CD4-positive, alpha-beta T cell (primary cell): ENCODE measurements around the gene ZSCAN5A. TPM values are rescaled to one million over a fixed set of nuclear protein-coding genes. Genes with fewer than 3 reads are reported as not detected.

Source experiments
- ATAC-seq: fragments of 200-7000 bp; cut with Tn5 transposase; one replicate; pipeline ENCODE4 v1.10.0; 2022; ENCODE audit warnings: mild to moderate bottlenecking; ENCODE audit not compliant: poor library complexity
- CTCF ChIA-PET: fragments of 350-600 bp; sonication (Branson Sonifier 250); formaldehyde crosslinking; loops from one replicate; lab custom pipeline; 2021; ENCODE audit warnings: antibody characterized with exemption, inconsistent platforms; lab: Charles Lee
- POLR2A ChIA-PET: fragments of 350-600 bp; sonication (Branson Sonifier 250); formaldehyde crosslinking; loops from one replicate; lab custom pipeline; 2021; ENCODE audit warnings: antibody characterized with exemption, inconsistent platforms; lab: Charles Lee
- DNase-seq, 14 experiments: peaks; one replicate each; pipeline ENCODE4 v3.0.0-alpha.2; 2013 to 2020; ENCODE audit warnings: mixed read lengths in 2 of 14
- H3K27ac ChIP-seq, 2 donors: one replicate each; pipeline versions ENCODE4 v1.5.1 to v1.7.0; 2013; ENCODE audit warnings: low read length in 2 of 2, low read depth in 1 of 2, mild to moderate bottlenecking in 1 of 2
- H3K27me3 ChIP-seq, 2 experiments: 1 replicate in 1 of 2; 2 replicates in 1 of 2; pipeline versions ENCODE4 v1.6.1 to v1.7.0; 2013; ENCODE audit warnings: low read length in 2 of 2, control low read depth in 1 of 2, mild to moderate bottlenecking in 1 of 2, moderate library complexity in 1 of 2; ENCODE audit not compliant: insufficient read depth in 2 of 2, control insufficient read depth in 1 of 2
- H3K36me3 ChIP-seq: one replicate; pipeline ENCODE4 v1.6.1; 2013; ENCODE audit warnings: low read length, control low read depth; ENCODE audit not compliant: insufficient read depth
- H3K4me1 ChIP-seq: one replicate; pipeline ENCODE4 v1.6.1; 2013; ENCODE audit warnings: low read length, control low read depth; ENCODE audit not compliant: insufficient read depth
- H3K4me3 ChIP-seq: one replicate; pipeline ENCODE4 v1.5.1; 2013; ENCODE audit warnings: mild to moderate bottlenecking, low read length, moderate library complexity
- H3K9me3 ChIP-seq, 2 experiments: 1 replicate in 1 of 2; 2 replicates in 1 of 2; pipeline versions ENCODE4 v1.6.1 to v1.7.0; 2013; ENCODE audit warnings: low read length in 2 of 2, mild to moderate bottlenecking in 2 of 2, control low read depth in 1 of 2, moderate library complexity in 1 of 2; ENCODE audit not compliant: control insufficient read depth in 1 of 2, insufficient read depth in 1 of 2
- H3K27ac Mint-ChIP-seq: one replicate; pipeline ENCODE4 v1.8.0; 2020; ENCODE audit warnings: mixed read lengths
- H3K27me3 Mint-ChIP-seq: one replicate; pipeline ENCODE4 v1.8.0; 2021; ENCODE audit warnings: mixed read lengths
- H3K36me3 Mint-ChIP-seq: one replicate; pipeline ENCODE4 v1.8.0; 2021; ENCODE audit warnings: low read depth, mixed read lengths
- H3K4me1 Mint-ChIP-seq: one replicate; pipeline ENCODE4 v1.8.0; 2021; ENCODE audit warnings: low read depth, mixed read lengths
- H3K4me3 Mint-ChIP-seq: one replicate; pipeline ENCODE4 v1.8.0; 2020; ENCODE audit warnings: mild to moderate bottlenecking, mixed read lengths
- H3K9me3 Mint-ChIP-seq: one replicate; pipeline ENCODE4 v1.8.0; 2020; ENCODE audit warnings: mixed read lengths
- CTCF ChIP-seq: fragments of 200-600 bp; IDR thresholded peaks from one replicate; pipeline ENCODE4 v1.8.0; 2022; ENCODE audit warnings: antibody characterized with exemption, mild to moderate bottlenecking
- intact Hi-C, 2 experiments: fragments of 100-400 bp; cut with DNase I in 1 of 2; cut with micrococcal nuclease in 1 of 2; formaldehyde crosslinking; loops; one replicate each; pipeline versions ENCODE4 v1.15.1 to v1.9.0; 2023 to 2025; cut with DNase I, micrococcal nuclease
- total RNA-seq, 174 experiments: library from RNA in 2 of 174; stranded (reverse) in 2 of 174; gene quantifications; one replicate each; pipeline ENCODE4 v1.2.3 and lab custom pipeline; 2021 to 2026

Gene ZSCAN5A
- total RNA-seq, 2 experiments from 2014 or later = 3.3 to 4.4 TPM

DNA sequence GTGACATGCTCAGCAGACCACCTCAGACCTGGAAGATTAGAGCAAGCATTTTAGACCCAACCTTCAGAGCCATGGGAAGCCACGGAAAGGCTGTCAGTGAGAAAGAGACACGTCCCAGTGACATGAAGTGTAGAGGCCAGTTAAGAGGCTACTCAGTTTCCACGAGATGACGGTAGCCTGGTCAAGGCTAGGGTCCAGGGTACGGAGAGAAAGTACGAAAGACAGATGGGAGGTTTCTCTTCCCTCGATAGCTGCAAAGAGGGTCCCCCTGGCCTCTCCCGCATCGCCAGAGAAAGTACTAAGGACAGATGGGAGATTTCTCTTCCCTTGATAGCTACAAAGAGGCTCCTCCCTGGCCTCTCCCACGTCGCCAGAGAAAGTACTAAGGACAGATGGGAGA lies 8.6 kb downstream of the ZSCAN5A start:
- DNase-seq (no peak), ATAC-seq (no peak)
- peaks cover 11% of the 10 kb centered on the region for H3K36me3 ChIP-seq
- intact Hi-C loops = no loop called here
- H3K36me3 Mint-ChIP-seq = peaks cover 34% of the 10 kb centered on the region
- H3K27me3 Mint-ChIP-seq = no peaks in the 10 kb centered on the region
- POLR2A ChIA-PET = no interaction called here
- peaks cover 9% of the 10 kb centered on the region for H3K4me1 ChIP-seq
- CTCF ChIA-PET = no interaction called here
- no peaks in the 10 kb centered on the region for H3K9me3 ChIP-seq
- H3K27ac ChIP-seq = no peak overlapping the region
- H3K27ac Mint-ChIP-seq = no peak overlapping the region
- no peaks in the 10 kb centered on the region for H3K27me3 ChIP-seq
- peaks cover 18% of the 10 kb centered on the region for H3K4me1 Mint-ChIP-seq
- no peak for TF ChIP-seq CTCF
- H3K9me3 Mint-ChIP-seq = no peaks in the 10 kb centered on the region
- H3K4me3 Mint-ChIP-seq = no peak overlapping the region
- H3K4me3 ChIP-seq = no peak overlapping the region

DNA sequence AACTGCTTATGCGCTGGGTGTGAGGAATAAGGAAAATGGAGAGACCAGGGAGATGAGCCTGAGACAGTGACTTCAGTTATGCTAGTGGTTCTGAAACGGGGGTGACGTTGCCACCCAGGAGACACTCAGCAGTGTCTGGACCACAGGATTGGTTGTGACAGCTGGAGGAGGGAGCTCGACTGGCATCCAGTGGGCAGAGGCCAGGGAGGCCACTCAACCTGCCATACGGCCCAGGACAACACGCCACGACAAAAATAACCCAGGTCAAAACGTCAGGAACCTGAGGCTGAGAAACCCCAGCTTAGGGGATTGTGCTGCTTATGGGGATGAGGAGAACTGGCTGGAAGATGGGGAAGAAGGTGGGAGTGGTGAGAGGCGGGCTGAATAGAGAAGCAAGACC lies 10.4 kb downstream of the ZSCAN5A start:
- Histone ChIP-seq H3K27ac (no peak overlapping the region), H3K36me3 (peaks cover 13% of the 10 kb centered on the region), H3K9me3 (no peaks in the 10 kb centered on the region), H3K27me3 (no peaks in the 10 kb centered on the region), H3K4me1 (peaks cover 9% of the 10 kb centered on the region), H3K4me3 (no peak overlapping the region)
- POLR2A ChIA-PET = no interaction called here
- CTCF ChIA-PET = no interaction called here
- Mint-ChIP-seq H3K4me1 (peaks cover 23% of the 10 kb centered on the region), H3K27ac (no peak overlapping the region), H3K4me3 (no peak overlapping the region), H3K27me3 (no peaks in the 10 kb centered on the region), H3K9me3 (no peaks in the 10 kb centered on the region), H3K36me3 (peaks cover 33% of the 10 kb centered on the region)
- TF ChIP-seq CTCF = no peak
- ATAC-seq (no peak), DNase-seq (no peak)
- intact Hi-C loops = no loop called here

DNA sequence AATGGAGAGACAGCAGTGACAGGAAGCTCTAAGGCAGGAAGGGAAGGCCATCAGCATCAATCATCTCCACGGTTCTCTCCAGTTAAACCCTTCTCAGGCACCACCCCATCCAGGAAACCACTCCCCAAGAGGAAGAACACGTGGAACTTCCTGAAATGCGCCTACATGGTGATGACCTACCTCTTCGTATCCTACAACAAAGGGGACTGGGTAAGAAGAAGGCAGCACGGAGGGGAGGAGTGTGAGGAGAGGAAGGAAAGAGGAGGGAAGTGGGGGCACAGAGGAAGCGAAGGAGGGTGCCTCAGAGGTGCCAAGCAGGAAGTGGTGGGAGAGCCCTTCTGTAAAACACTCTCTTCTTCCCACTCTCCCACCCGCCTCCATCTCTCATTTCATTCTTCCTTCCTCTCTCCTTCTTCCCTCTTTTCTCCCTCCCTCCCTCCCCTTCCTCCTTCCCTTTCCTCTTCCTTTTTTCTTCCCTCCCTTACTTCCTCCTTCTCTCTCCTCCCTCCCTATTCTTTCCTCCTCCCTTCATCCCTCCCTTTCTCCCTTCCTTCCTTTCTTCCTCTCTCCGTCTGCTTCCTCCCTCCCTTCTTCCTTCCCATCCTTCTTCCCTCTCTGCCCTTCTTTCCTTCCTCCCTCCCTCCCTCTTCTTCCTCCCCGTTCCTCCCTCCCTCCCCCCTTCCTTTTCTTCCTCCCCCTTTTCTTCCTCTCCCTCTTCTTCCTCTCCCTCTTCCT lies 12.6 kb downstream of the ZSCAN5A start:
- no peak for TF ChIP-seq CTCF
- ATAC-seq (no peak), DNase-seq (peak in 1 of 14 experiments; percentile 19)
- Histone ChIP-seq H3K4me3 (no peak overlapping the region), H3K27ac (no peak overlapping the region), H3K4me1 (peaks cover 9% of the 10 kb centered on the region), H3K27me3 (no peaks in the 10 kb centered on the region), H3K9me3 (no peaks in the 10 kb centered on the region), H3K36me3 (peaks cover 14% of the 10 kb centered on the region)
- Mint-ChIP-seq H3K4me1 (peaks cover 23% of the 10 kb centered on the region), H3K4me3 (no peak overlapping the region), H3K27ac (peak overlapping the region; percentile 10), H3K27me3 (no peaks in the 10 kb centered on the region), H3K36me3 (peaks cover 44% of the 10 kb centered on the region), H3K9me3 (no peaks in the 10 kb centered on the region)
- ChIA-PET CTCF (no interaction called here), POLR2A (no interaction called here)
- intact Hi-C loops = no loop called here
